ENCODE data around the gene KDM4F.

Gene KDM4F

DNA sequence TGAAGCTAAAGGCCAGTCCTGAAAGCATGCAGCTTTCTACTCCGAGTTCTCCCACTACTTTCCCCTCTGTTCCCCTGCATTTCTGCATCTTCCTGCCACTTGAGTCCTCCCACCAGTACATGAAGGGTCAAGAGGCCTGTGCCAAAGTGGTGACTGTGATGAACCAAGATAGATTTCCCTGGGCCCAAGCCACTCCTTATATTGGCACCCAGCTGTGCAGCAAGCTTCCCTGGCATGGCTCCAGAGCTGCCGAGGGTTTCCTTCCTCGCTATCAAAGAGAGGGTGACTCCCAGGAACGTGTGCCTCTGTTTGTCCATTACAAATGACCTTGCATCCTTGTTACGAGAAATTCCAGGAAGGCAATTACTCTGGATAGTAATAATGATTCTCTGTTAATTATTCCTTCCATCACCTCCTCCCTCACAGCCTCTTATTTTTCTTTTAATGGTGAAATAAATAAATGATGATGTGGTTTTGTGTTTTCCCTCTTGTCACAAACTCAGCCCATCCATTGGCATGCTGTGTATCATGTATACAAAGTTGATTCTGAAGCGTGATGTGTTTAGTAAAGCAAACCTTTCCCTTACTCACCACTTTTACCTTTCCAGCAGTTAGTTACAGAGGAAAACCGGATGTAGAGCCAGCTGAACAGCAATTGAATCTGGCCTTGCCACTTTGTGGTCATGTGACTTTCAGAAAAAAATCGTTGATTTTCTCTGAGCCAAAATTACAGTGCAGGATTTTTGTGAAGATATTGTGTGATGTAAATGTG, 25.8 kb downstream of the KDM4F start:
- H3K4me3 ChIP-seq (ENCODE audit: low read length), result no peak overlapping the region
- TF ChIP-seq ZNF274 (IDR thresholded peaks at IDR 0.05; ENCODE audit: low read depth, low read length), result no peak

DNA sequence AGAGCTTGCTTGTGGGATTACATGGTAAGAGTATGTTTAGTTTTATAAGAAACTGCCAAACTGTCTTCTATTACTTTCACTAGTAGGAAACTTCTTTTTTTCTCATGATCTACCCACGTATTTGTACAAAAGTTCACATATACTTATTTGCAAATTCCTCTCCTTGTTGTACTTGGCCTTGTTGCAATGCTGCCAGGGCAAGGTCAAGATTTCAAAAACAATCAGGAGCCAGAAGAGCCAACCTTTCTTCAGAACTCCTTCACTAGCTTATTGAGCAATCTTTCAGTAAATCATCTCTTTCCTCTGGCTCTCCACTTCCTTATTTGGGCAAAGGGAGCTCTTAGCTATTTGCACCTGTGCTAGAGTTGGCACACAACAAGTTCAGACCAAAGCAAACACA, 27.2 kb downstream of the KDM4F start:
- TF ChIP-seq ZNF274 (IDR thresholded peaks at IDR 0.05; ENCODE audit: low read depth, low read length), result no peak
- no peak overlapping the region for H3K4me3 ChIP-seq (ENCODE audit: low read length)

GRCh38 chr11:95076981-95077380, 27.8 kb downstream of the KDM4F start:
- no peak overlapping the region for H3K4me3 ChIP-seq (ENCODE audit: low read length)
- no peak for TF ChIP-seq ZNF274 (IDR thresholded peaks at IDR 0.05; ENCODE audit: low read depth, low read length)

DNA sequence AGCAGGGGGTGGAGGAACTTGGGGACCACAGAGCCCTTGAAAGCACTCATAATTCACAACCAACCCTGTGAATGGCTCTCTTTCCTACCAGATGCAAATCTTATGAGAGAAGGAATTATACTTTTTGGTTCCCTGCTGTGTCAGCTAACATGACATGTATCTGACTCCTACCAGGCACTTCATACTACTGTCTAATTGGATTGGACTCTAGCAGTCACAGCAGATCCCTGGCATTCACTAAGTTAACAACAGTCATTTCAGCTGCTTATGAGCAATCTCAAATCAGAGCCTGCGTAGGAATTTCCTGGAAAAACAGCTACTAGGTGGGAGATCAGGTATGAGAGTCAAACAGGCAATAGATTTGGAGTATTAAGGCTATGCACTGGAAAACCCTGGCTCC, 29.3 kb downstream of the KDM4F start:
- H3K4me3 ChIP-seq (ENCODE audit: low read length), result no peak overlapping the region
- TF ChIP-seq ZNF274 (IDR thresholded peaks at IDR 0.05; ENCODE audit: low read depth, low read length), result no peak

DNA sequence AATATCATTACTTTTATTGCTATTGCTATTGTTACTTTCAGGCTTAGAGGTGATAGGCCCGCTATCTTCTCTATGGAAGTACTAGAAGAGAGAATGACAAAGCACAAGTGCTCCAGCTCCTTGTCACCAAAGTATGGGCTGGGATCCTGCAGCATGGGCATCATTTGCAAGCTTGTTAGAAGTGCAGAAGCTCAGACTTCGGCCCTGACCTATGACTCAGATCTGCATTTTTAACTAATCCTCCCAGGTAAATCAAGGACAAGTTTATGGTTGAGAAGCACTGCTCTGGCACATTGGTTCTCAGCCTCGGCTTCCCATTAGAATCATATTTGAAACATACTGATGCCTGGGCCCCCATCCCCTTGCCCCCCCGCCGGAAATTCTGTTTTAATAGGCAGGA, 31.8 kb downstream of the KDM4F start:
- no peak overlapping the region for H3K4me3 ChIP-seq (ENCODE audit: low read length)
- TF ChIP-seq ZNF274 (IDR thresholded peaks at IDR 0.05; ENCODE audit: low read depth, low read length), result no peak

GRCh38 chr11:95081412-95081811, 32.2 kb downstream of the KDM4F start:
- H3K4me3 ChIP-seq (ENCODE audit: low read length), result no peak overlapping the region
- TF ChIP-seq ZNF274 (IDR thresholded peaks at IDR 0.05; ENCODE audit: low read depth, low read length), result no peak

GRCh38 chr11:95082576-95083001, 33.4 kb downstream of the KDM4F start:
- H3K4me3 ChIP-seq (ENCODE audit: low read length), result no peak overlapping the region
- no peak for TF ChIP-seq ZNF274 (IDR thresholded peaks at IDR 0.05; ENCODE audit: low read depth, low read length)

GRCh38 chr11:95084509-95084908, 35.3 kb downstream of the KDM4F start:
- no peak overlapping the region for H3K4me3 ChIP-seq (ENCODE audit: low read length)
- no peak for TF ChIP-seq ZNF274 (IDR thresholded peaks at IDR 0.05; ENCODE audit: low read depth, low read length)

GRCh38 chr11:95085117-95085816, 36.0 kb downstream of the KDM4F start:
- H3K4me3 ChIP-seq (ENCODE audit: low read length), result no peak overlapping the region
- no peak for TF ChIP-seq ZNF274 (IDR thresholded peaks at IDR 0.05; ENCODE audit: low read depth, low read length)

DNA sequence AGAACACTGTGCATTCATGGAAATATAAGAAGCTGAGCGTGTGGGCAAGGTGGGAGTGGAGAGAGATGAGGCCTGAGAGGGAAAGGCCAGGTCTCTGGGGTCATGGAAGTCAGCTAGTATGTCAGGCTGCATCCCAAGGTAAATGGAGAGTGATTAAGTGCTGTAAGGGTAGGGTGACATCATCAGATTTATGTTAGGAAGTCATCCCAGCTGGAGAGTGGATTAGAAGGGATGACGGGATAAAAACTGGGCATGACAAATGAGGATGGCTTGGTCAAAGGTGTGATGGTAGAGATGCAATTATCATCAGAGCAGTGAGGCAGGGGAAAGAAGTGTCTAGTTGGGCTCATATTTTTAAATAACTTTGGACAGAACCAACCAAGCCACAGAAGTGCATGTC, 36.9 kb downstream of the KDM4F start:
- H3K4me3 ChIP-seq (ENCODE audit: low read length), result no peak overlapping the region

DNA sequence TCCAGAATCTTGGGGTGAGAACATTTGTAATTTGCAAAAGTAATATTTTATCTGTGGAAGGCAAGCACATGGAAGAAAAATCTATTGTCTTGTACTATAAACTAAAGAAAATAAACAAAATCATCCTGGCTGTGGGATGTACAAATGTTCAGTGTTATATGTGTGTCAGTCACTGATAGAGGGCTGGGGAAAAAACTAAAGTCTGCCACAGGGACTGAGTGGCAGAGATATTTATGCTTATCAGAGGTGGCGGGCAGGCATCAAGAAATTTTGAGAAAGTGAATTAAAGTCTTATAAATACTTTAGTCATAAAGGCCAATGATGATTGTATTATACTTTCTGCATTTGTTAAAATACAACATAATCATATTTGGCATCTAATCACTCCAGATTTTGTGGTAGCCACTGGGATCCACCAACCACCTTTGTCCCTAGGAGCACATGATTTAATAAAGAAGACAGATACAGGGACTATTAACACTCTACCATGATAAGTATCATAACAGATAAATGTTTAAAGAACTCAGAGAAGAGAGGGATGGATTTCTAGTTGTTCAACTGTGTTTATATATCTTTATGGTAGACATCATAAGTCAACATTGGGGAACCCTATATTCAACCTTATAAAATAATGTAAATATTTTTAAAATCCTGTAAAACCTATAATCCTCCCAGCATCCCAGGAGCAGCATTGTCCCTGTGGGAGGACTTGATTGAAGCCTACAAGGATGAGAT, 37.8 kb downstream of the KDM4F start:
- H3K4me3 ChIP-seq (ENCODE audit: low read length), result no peak overlapping the region
- TF ChIP-seq ZNF274 (IDR thresholded peaks at IDR 0.05; ENCODE audit: low read depth, low read length), result no peak

More for the DNA sequence above, 36.9 kb downstream of the KDM4F start:
- TF ChIP-seq ZNF274 (IDR thresholded peaks at IDR 0.05; ENCODE audit: low read depth, low read length), result no peak

DNA sequence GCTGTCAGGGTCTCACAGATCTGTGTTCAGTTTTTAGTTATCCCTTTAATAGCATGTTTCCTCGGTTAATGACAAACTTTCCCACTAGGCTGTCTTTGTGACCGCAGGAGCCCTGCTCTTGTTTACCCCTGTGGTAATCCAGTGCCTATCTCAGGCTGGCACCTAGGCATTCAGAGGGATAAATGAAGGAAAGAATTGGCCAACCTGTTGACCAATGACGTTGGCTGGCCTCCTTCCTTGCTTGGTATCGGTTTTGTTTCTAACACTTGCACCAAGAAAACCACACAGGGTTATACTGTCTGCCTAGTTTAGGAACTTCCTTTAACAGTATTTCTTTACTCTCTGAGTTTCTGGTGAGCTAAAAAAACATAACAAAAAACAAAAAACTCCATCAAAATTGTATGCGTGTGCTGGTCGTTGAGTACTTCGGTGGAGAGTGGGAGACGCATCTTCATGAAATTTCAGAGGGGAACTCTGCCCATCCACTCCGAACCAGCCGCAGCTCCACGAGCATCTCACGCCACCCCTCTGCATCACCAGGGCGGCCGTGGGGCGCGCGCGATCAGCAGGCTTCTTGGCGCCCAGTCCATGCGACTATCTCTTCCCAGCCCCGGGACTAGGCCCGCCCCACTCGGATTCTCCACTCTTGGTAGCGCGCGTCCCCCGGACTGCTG, 39.9 kb downstream of the KDM4F start:
- TF ChIP-seq ZNF274 (IDR thresholded peaks at IDR 0.05; ENCODE audit: low read depth, low read length), result no peak
- peak overlapping the region; percentile 84 for H3K4me3 ChIP-seq (ENCODE audit: low read length)

DNA sequence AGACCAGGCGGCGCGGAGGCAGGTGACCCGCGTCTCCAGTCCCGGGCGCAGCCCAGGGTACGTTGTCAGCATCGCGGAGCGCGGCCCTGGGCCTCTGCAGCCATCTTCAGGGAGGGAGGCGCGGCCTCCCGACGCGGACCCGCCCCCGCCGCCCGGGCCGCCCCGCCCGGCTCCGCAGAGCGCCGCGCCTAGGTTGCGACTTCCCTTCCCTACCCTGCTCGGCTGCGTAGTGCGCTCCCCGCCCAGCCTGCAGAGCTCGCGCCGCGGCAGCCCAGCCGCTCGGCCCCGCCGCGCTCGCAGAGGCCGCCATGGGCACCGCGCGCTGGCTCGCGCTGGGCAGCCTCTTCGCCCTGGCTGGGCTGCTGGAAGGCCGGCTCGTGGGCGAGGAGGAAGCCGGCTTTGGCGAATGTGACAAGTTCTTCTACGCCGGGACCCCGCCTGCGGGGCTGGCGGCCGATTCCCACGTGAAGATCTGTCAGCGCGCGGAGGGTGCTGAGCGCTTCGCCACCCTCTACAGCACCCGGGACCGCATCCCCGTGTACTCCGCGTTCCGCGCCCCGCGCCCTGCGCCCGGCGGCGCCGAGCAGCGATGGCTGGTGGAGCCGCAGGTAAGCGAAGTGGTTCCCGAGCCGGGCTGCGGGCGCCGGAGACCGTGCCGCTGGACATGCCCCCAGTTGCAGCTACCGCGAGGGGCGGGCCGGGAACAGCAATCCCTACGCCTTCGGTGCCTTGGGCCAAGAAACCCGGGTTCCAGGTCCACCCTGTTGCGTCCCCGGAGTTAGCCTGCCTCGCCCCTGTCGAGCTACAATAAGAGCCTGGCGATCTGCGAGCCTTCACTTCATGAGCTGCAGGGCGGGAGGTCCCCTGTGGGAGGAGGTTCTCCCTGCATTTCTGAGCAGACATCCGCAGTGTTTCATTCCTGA, 40.7 kb downstream of the KDM4F start, which contains the start of gene ENDOD1:
Gene ENDOD1 (plus strand): TSS at position 227 of the 923 bp plus-strand sequence. CDS start 82 bp downstream, at position 309.
- no peak for TF ChIP-seq ZNF274 (IDR thresholded peaks at IDR 0.05; ENCODE audit: low read depth, low read length)
- H3K4me3 ChIP-seq (ENCODE audit: low read length), result peak within 1 kb of the TSS; percentile 84
